Neural progenitor cell (in vitro differentiated cells): ENCODE measurements around the gene PXDN.

ENCODE experiments used
- EZH2 ChIP-seq: fragments of 200-600 bp; sonication (generic); IDR thresholded peaks from 2 replicates; pipeline ENCODE4 v1.6.1; 2017; ENCODE audit warnings: antibody characterized with exemption, mild to moderate bottlenecking, moderate library complexity
- EZH2phosphoT487 ChIP-seq: fragments of 200-600 bp; sonication (generic); IDR thresholded peaks from 2 replicates; pipeline ENCODE4 v1.6.1; 2017; ENCODE audit warnings: antibody characterized with exemption
- TF ChIP-seq, protein P1 (sequence below): fragments of 200-600 bp; sonication (generic); IDR thresholded peaks from 2 replicates; pipeline ENCODE4 v1.5.1; 2017; ENCODE audit warnings: antibody characterized with exemption, mild to moderate bottlenecking

GRCh38 chr2:1585635-1586034, 158.7 kb downstream of the PXDN start:
- TF ChIP-seq, protein P1, sequence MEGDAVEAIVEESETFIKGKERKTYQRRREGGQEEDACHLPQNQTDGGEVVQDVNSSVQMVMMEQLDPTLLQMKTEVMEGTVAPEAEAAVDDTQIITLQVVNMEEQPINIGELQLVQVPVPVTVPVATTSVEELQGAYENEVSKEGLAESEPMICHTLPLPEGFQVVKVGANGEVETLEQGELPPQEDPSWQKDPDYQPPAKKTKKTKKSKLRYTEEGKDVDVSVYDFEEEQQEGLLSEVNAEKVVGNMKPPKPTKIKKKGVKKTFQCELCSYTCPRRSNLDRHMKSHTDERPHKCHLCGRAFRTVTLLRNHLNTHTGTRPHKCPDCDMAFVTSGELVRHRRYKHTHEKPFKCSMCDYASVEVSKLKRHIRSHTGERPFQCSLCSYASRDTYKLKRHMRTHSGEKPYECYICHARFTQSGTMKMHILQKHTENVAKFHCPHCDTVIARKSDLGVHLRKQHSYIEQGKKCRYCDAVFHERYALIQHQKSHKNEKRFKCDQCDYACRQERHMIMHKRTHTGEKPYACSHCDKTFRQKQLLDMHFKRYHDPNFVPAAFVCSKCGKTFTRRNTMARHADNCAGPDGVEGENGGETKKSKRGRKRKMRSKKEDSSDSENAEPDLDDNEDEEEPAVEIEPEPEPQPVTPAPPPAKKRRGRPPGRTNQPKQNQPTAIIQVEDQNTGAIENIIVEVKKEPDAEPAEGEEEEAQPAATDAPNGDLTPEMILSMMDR = no peak
- TF ChIP-seq EZH2phosphoT487 (no peak), EZH2 (no peak)
